Natural killer cell (primary cell): ENCODE measurements around the gene KIZ. TPM values are rescaled to one million over a fixed set of nuclear protein-coding genes. Genes with fewer than 3 reads are reported as not detected.

Source experiments
- ATAC-seq, 3 donors: fragments of 150-1000 bp in 2 of 3; fragments of 200-7000 bp in 1 of 3; cut with Tn5 transposase; 1 replicate in 1 of 3; 2 replicates in 2 of 3; pipeline ENCODE4 v1.10.0; 2021; ENCODE audit warnings: mild to moderate bottlenecking in 2 of 3, moderate library complexity in 2 of 3
- DNase-seq, 2 donors: peaks; one replicate each; pipeline versions ENCODE4 v3.0.0 to v3.0.0-alpha.2; 2013 to 2021; ENCODE audit warnings: mixed read lengths in 1 of 2
- H3K27ac ChIP-seq: one replicate; pipeline ENCODE4 v1.5.1; 2013; ENCODE audit warnings: mild to moderate bottlenecking, low read length
- H3K27me3 ChIP-seq: one replicate; pipeline ENCODE4 v1.6.1; 2013; ENCODE audit warnings: low read length; ENCODE audit not compliant: control insufficient read depth, insufficient read depth
- H3K36me3 ChIP-seq: one replicate; pipeline ENCODE4 v1.6.1; 2013; ENCODE audit warnings: low read length; ENCODE audit not compliant: control insufficient read depth, insufficient read depth
- H3K4me1 ChIP-seq: one replicate; pipeline ENCODE4 v1.6.1; 2013; ENCODE audit warnings: low read length; ENCODE audit not compliant: control insufficient read depth, insufficient read depth
- H3K4me3 ChIP-seq: one replicate; pipeline ENCODE4 v1.5.1; 2013; ENCODE audit warnings: low read length
- H3K9me3 ChIP-seq: one replicate; pipeline ENCODE4 v1.6.1; 2013; ENCODE audit warnings: low read length; ENCODE audit not compliant: control insufficient read depth, insufficient read depth
- H3K27ac Mint-ChIP-seq, 2 donors: one replicate each; pipeline ENCODE4 v1.8.0; 2022; ENCODE audit warnings: mild to moderate bottlenecking in 2 of 2, mixed read lengths in 2 of 2, moderate library complexity in 1 of 2
- H3K27me3 Mint-ChIP-seq, 2 donors: one replicate each; pipeline ENCODE4 v1.8.0; 2022; ENCODE audit warnings: low read depth in 2 of 2, mixed read lengths in 2 of 2
- H3K36me3 Mint-ChIP-seq: one replicate; pipeline ENCODE4 v1.8.0; 2022; ENCODE audit warnings: mixed read lengths
- H3K4me1 Mint-ChIP-seq, 2 donors: one replicate each; pipeline ENCODE4 v1.8.0; 2022; ENCODE audit warnings: mixed read lengths in 2 of 2
- H3K4me3 Mint-ChIP-seq: one replicate; pipeline ENCODE4 v1.8.0; 2022; ENCODE audit warnings: mild to moderate bottlenecking, moderate library complexity, mixed read lengths
- H3K9me3 Mint-ChIP-seq, 2 donors: one replicate each; pipeline ENCODE4 v1.8.0; 2022; ENCODE audit warnings: mixed read lengths in 2 of 2
- CTCF ChIP-seq: fragments of 200-600 bp; IDR thresholded peaks from one replicate; pipeline ENCODE4 v1.8.0; 2022; ENCODE audit warnings: antibody characterized with exemption
- WGBS: methylation state at CpG from one replicate; pipeline ENCODE4 v1.1.7; 2013; ENCODE audit warnings: missing lambda C conversion rate; ENCODE audit not compliant: insufficient coverage; 5-methylcytosine and 5-hydroxymethylcytosine counted together
- intact Hi-C: fragments of 100-400 bp; cut with micrococcal nuclease; formaldehyde crosslinking; loops from one replicate; pipeline ENCODE4 v1.14.2; 2022
- total RNA-seq, 4 donors: library from RNA; stranded (reverse); fragments of 120-200 nt in 1 of 4; gene quantifications; one replicate each; pipeline versions ENCODE4 v1.2.3 to v1.2.4, GENCODE V29; 2013 to 2022

Gene KIZ
- total RNA-seq, 3 donors from 2014 or later (not counting 1 experiment from before 2014, with no cell fraction given) = 32.9 to 38.2 (median 35.3) TPM

- Histone ChIP-seq H3K4me3 (no peak overlapping the region), H3K27me3 (no peaks in the 10 kb centered on the region), H3K9me3 (no peaks in the 10 kb centered on the region), H3K4me1 (no peaks in the 10 kb centered on the region), H3K36me3 (no peaks in the 10 kb centered on the region), H3K27ac (no peak overlapping the region)
- 94% methylated on average over 2 of the region's 2 CpGs for WGBS
- ATAC-seq (no peak), DNase-seq (no peak)
- H3K4me1 Mint-ChIP-seq = no peaks in the 10 kb centered on the region
- no peaks in the 10 kb centered on the region for H3K27me3 Mint-ChIP-seq
- no peak overlapping the region for H3K4me3 Mint-ChIP-seq
- no peak overlapping the region for H3K27ac Mint-ChIP-seq
- no peaks in the 10 kb centered on the region for H3K9me3 Mint-ChIP-seq
- H3K36me3 Mint-ChIP-seq = no peaks in the 10 kb centered on the region
- no peak for TF ChIP-seq CTCF
- intact Hi-C loops = no loop called here
Observed at GRCh38 chr20:21213691-21214090, 87.8 kb downstream of the KIZ start.

- Mint-ChIP-seq H3K27ac (no peak overlapping the region), H3K27me3 (no peaks in the 10 kb centered on the region), H3K4me3 (no peak overlapping the region), H3K9me3 (no peaks in the 10 kb centered on the region), H3K36me3 (no peaks in the 10 kb centered on the region), H3K4me1 (no peaks in the 10 kb centered on the region)
- ATAC-seq (no peak), DNase-seq (no peak)
- intact Hi-C loops = no loop called here
- no peaks in the 10 kb centered on the region for H3K27me3 ChIP-seq
- H3K4me3 ChIP-seq = no peak overlapping the region
- no peaks in the 10 kb centered on the region for H3K36me3 ChIP-seq
- 100% methylated on average over 1 of the region's 1 CpG for WGBS
- TF ChIP-seq CTCF = no peak
- H3K9me3 ChIP-seq = no peaks in the 10 kb centered on the region
- H3K27ac ChIP-seq = no peak overlapping the region
- H3K4me1 ChIP-seq = no peaks in the 10 kb centered on the region
Observed at GRCh38 chr20:21214431-21214830, 88.5 kb downstream of the KIZ start.

GRCh38 chr20:21219686-21220085 is 93.8 kb downstream of the KIZ start:
- no peak for DNase-seq
- Histone ChIP-seq H3K9me3 (no peaks in the 10 kb centered on the region), H3K4me1 (no peaks in the 10 kb centered on the region), H3K27me3 (no peaks in the 10 kb centered on the region), H3K4me3 (no peak overlapping the region), H3K36me3 (no peaks in the 10 kb centered on the region), H3K27ac (no peak overlapping the region)
- no peak overlapping the region for H3K4me3 Mint-ChIP-seq
- H3K9me3 Mint-ChIP-seq = no peaks in the 10 kb centered on the region
- TF ChIP-seq CTCF = no peak
- intact Hi-C loops = no loop called here
- H3K36me3 Mint-ChIP-seq = no peaks in the 10 kb centered on the region
- no peak for ATAC-seq
- no peaks in the 10 kb centered on the region for H3K27me3 Mint-ChIP-seq
- H3K27ac Mint-ChIP-seq = no peak overlapping the region
- WGBS = 81% methylated on average over 3 of the region's 3 CpGs
- no peaks in the 10 kb centered on the region for H3K4me1 Mint-ChIP-seq

GRCh38 chr20:21224217-21224616 is 98.3 kb downstream of the KIZ start:
- H3K36me3 Mint-ChIP-seq = no peaks in the 10 kb centered on the region
- no peak overlapping the region for H3K4me3 Mint-ChIP-seq

More at GRCh38 chr20:21224217-21224616, 98.3 kb downstream of the KIZ start:
- no peak for ATAC-seq
- Mint-ChIP-seq H3K9me3 (no peaks in the 10 kb centered on the region), H3K27me3 (no peaks in the 10 kb centered on the region), H3K4me1 (no peaks in the 10 kb centered on the region), H3K27ac (no peak overlapping the region)
- Histone ChIP-seq H3K4me1 (no peaks in the 10 kb centered on the region), H3K27ac (no peak overlapping the region), H3K9me3 (no peaks in the 10 kb centered on the region), H3K27me3 (no peaks in the 10 kb centered on the region), H3K4me3 (no peak overlapping the region), H3K36me3 (peaks cover 4% of the 10 kb centered on the region)
- 94% methylated on average over 3 of the region's 4 CpGs for WGBS
- no peak for DNase-seq
- no peak for TF ChIP-seq CTCF
- intact Hi-C loops = no loop called here
